ENCODE measurements around the gene ATP9B.
A peak's percentile ranks its signal among the peaks of the same experiment; 100 is the strongest.
"Not testable (repeated sequence)": the region's sequence is repeated elsewhere in the genome, so short reads cannot be mapped to it uniquely, and the experiment has no call there.

ATP9B gene

GRCh38 chr18:79242246-79242645 is 173.1 kb downstream of the ATP9B start:
- DNase-seq (ENCODE audit: low read depth), result no peak

- no peak for DNase-seq (ENCODE audit: low read depth)
Observed at GRCh38 chr18:79245517-79246001, 176.4 kb downstream of the ATP9B start.

- peak; percentile 39 for DNase-seq (ENCODE audit: low read depth)
Observed at GRCh38 chr18:79246309-79247108, 177.3 kb downstream of the ATP9B start.

GRCh38 chr18:79248495-79249060 is 179.4 kb downstream of the ATP9B start:
- no peak for DNase-seq (ENCODE audit: low read depth)

GRCh38 chr18:79250301-79250981 is 181.2 kb downstream of the ATP9B start:
- DNase-seq (ENCODE audit: low read depth), result no peak

- no peak for DNase-seq (ENCODE audit: low read depth)
Observed at GRCh38 chr18:79251021-79251420, 181.8 kb downstream of the ATP9B start.

GRCh38 chr18:79252904-79253633 is 183.9 kb downstream of the ATP9B start:
- DNase-seq (ENCODE audit: low read depth), result no peak

- DNase-seq (ENCODE audit: low read depth), result no peak
Observed at GRCh38 chr18:79257480-79257879, 188.3 kb downstream of the ATP9B start.

GRCh38 chr18:79258447-79258846 is 189.3 kb downstream of the ATP9B start:
- no peak for DNase-seq (ENCODE audit: low read depth)

- DNase-seq (ENCODE audit: low read depth), result no peak
Observed at GRCh38 chr18:79259218-79259617, 190.0 kb downstream of the ATP9B start.

- DNase-seq (ENCODE audit: low read depth), result no peak
Observed at GRCh38 chr18:79260023-79260422, 190.8 kb downstream of the ATP9B start.

GRCh38 chr18:79260510-79260909 is 191.3 kb downstream of the ATP9B start:
- DNase-seq (ENCODE audit: low read depth), result no peak

GRCh38 chr18:79265068-79265467 is 195.9 kb downstream of the ATP9B start:
- DNase-seq (ENCODE audit: low read depth), result not testable (repeated sequence)

- DNase-seq (ENCODE audit: low read depth), result not testable (repeated sequence)
Observed at GRCh38 chr18:79271812-79272211, 202.6 kb downstream of the ATP9B start.

GRCh38 chr18:79272916-79273315 is 203.7 kb downstream of the ATP9B start:
- DNase-seq (ENCODE audit: low read depth), result no peak

GRCh38 chr18:79274823-79275222 is 205.6 kb downstream of the ATP9B start:
- DNase-seq (ENCODE audit: low read depth), result no peak

- no peak for DNase-seq (ENCODE audit: low read depth)
Observed at GRCh38 chr18:79275461-79275860, 206.3 kb downstream of the ATP9B start.

GRCh38 chr18:79275992-79276391 is 206.8 kb downstream of the ATP9B start:
- no peak for DNase-seq (ENCODE audit: low read depth)

- no peak for DNase-seq (ENCODE audit: low read depth)
Observed at GRCh38 chr18:79278896-79279295, 209.7 kb downstream of the ATP9B start.

GRCh38 chr18:79283131-79283810 is 214.1 kb downstream of the ATP9B start:
- DNase-seq (ENCODE audit: low read depth), result no peak

GRCh38 chr18:79283929-79284328 is 214.7 kb downstream of the ATP9B start:
- no peak for DNase-seq (ENCODE audit: low read depth)

GRCh38 chr18:79285191-79285590 is 216.0 kb downstream of the ATP9B start:
- not testable (repeated sequence) for DNase-seq (ENCODE audit: low read depth)

Data from fibroblast of the conjunctiva (primary cell).